Mucosa of descending colon (tissue), 3 donors: ENCODE data around the gene DCC. TPM values are rescaled to one million over a fixed set of nuclear protein-coding genes. Genes with fewer than 3 reads are reported as not detected.

Source experiments
- ATAC-seq: fragments of 200-7000 bp; cut with Tn5 transposase; one replicate; pipeline ENCODE4 v1.9.1; 2020; ENCODE audit warnings: mild to moderate bottlenecking, moderate library complexity
- DNase-seq, 3 donors: peaks; one replicate each; pipeline ENCODE4 v3.0.0-alpha.2; 2020
- H3K36me3 ChIP-seq: fragments of 200-600 bp; one replicate; pipeline ENCODE4 v1.8.0; 2021; ENCODE audit warnings: low read depth, mild to moderate bottlenecking
- H3K4me1 ChIP-seq: fragments of 200-600 bp; one replicate; pipeline ENCODE4 v1.8.0; 2021; ENCODE audit warnings: low read depth, mild to moderate bottlenecking
- H3K4me3 ChIP-seq: fragments of 200-600 bp; one replicate; pipeline ENCODE4 v1.8.0; 2021; ENCODE audit warnings: mild to moderate bottlenecking
- H3K9me3 ChIP-seq: fragments of 200-600 bp; one replicate; pipeline ENCODE4 v1.8.0; 2021; ENCODE audit warnings: mild to moderate bottlenecking
- intact Hi-C, 2 donors: fragments of 100-400 bp; cut with DNase I in 1 of 2; cut with micrococcal nuclease in 1 of 2; formaldehyde crosslinking; loops; one replicate each; pipeline versions ENCODE4 v1.11.0 to v1.11.1; 2022; cut with DNase I, micrococcal nuclease
- total RNA-seq, 3 donors: library from RNA; stranded (reverse); fragmentation: NEBNext Ultra II Directional in 2 of 3; extraction: Animal tissue kit (Norgen Biotek cat#: 25700) in 2 of 3; gene quantifications; one replicate each; pipeline versions ENCODE4 v1.2.1 to v1.2.4, GENCODE V29; 2021 to 2023
- TF ChIP-seq, protein P1 (sequence below): fragments of 200-600 bp; IDR thresholded peaks from one replicate; pipeline ENCODE4 v1.8.0; 2022; ENCODE audit warnings: antibody characterized with exemption, mild to moderate bottlenecking
- donor health status: DM: no; HTN: no; CAD: no; lungs with moderate emphysema.
- donor health status: DM: no; HTN: no; CAD: no.
- donor health status: DM: no; HTN: yes; CAD: no.

The DCC gene
- total RNA-seq, 3 donors from 2014 or later: 0.26 to 1.3 (median 0.34) TPM

GRCh38 chr18:52861558-52861957, 521.6 kb downstream of the DCC start:
- no peaks in the 10 kb centered on the region for H3K36me3 ChIP-seq
- intact Hi-C loops: no loop called here
- no peak for ATAC-seq

GRCh38 chr18:52869349-52869923, 529.4 kb downstream of the DCC start:
- ATAC-seq: no peak
- Histone ChIP-seq H3K9me3 (no peaks in the 10 kb centered on the region), H3K36me3 (no peaks in the 10 kb centered on the region), H3K4me3 (no peak overlapping the region), H3K4me1 (no peaks in the 10 kb centered on the region)
- TF ChIP-seq, protein P1, sequence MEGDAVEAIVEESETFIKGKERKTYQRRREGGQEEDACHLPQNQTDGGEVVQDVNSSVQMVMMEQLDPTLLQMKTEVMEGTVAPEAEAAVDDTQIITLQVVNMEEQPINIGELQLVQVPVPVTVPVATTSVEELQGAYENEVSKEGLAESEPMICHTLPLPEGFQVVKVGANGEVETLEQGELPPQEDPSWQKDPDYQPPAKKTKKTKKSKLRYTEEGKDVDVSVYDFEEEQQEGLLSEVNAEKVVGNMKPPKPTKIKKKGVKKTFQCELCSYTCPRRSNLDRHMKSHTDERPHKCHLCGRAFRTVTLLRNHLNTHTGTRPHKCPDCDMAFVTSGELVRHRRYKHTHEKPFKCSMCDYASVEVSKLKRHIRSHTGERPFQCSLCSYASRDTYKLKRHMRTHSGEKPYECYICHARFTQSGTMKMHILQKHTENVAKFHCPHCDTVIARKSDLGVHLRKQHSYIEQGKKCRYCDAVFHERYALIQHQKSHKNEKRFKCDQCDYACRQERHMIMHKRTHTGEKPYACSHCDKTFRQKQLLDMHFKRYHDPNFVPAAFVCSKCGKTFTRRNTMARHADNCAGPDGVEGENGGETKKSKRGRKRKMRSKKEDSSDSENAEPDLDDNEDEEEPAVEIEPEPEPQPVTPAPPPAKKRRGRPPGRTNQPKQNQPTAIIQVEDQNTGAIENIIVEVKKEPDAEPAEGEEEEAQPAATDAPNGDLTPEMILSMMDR: no peak
- intact Hi-C loops: no loop called here
- DNase-seq: no peak

More at GRCh38 chr18:52861558-52861957, 521.6 kb downstream of the DCC start:
- TF ChIP-seq, protein P1: no peak
- Histone ChIP-seq H3K9me3 (no peaks in the 10 kb centered on the region), H3K4me3 (no peak overlapping the region), H3K4me1 (no peaks in the 10 kb centered on the region)
- DNase-seq: no peak

GRCh38 chr18:52869942-52870907, 530.2 kb downstream of the DCC start:
- H3K36me3 ChIP-seq: no peaks in the 10 kb centered on the region
- no peaks in the 10 kb centered on the region for H3K4me1 ChIP-seq
- intact Hi-C loops: no loop called here
- TF ChIP-seq, protein P1: no peak
- no peak for ATAC-seq
- no peaks in the 10 kb centered on the region for H3K9me3 ChIP-seq
- DNase-seq: no peak
- H3K4me3 ChIP-seq: no peak overlapping the region

GRCh38 chr18:52874774-52875173, 534.8 kb downstream of the DCC start:
- no peaks in the 10 kb centered on the region for H3K9me3 ChIP-seq
- TF ChIP-seq, protein P1: no peak
- intact Hi-C loops: no loop called here

GRCh38 chr18:52875725-52876124, 535.7 kb downstream of the DCC start:
- no peak for DNase-seq
- H3K4me3 ChIP-seq: no peak overlapping the region
- no peak for ATAC-seq
- TF ChIP-seq, protein P1: no peak
- H3K4me1 ChIP-seq: no peaks in the 10 kb centered on the region
- no peaks in the 10 kb centered on the region for H3K36me3 ChIP-seq
- intact Hi-C loops: no loop called here
- H3K9me3 ChIP-seq: no peaks in the 10 kb centered on the region

More at GRCh38 chr18:52874774-52875173, 534.8 kb downstream of the DCC start:
- no peak for DNase-seq
- Histone ChIP-seq H3K4me3 (no peak overlapping the region), H3K36me3 (no peaks in the 10 kb centered on the region), H3K4me1 (no peaks in the 10 kb centered on the region)
- no peak for ATAC-seq
